ENCODE measurements around the gene AUTS2. TPM values are rescaled to one million over a fixed set of nuclear protein-coding genes. Genes with fewer than 3 reads are reported as not detected.

AUTS2 gene
- total RNA-seq, 2 experiments from 2014 or later: 15.2 to 16.3 TPM

DNA sequence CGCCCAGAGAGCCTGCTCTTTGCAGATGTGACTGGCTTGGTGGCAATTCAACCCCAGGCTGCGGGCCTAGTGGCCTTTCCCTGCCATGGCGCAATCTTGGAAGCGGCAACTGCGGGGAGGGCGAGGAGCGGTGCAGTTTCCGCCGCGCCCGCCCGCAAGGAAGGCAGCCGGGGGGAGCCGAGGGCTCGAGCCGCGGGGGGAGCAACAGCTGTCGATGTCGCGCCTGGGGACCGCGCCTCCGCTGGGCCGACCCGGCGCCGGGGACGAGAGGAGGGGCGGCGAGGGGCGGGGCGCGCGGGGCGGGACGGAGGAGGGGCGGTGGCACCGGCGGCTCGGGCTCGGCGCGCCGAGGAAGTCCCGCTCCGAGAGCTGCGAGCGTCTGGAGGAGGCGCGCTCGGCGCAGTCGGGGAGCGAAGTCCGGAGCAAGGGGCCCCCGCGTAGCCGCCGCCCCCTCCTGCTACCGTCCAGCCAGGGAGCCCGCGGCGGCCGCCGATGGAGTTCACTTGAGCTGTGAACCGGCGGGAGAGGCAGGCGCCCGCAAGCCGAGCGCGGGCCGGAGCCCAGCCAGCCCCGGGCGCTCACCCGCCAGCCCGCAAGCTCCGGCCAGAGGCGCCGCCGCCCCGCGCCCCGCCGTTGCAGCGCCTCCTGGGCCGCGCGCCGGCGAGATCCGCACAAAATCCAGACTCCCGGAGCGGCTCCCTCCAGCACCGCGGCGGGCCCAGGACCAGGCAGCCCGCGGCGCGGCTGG lies 1095.6 kb downstream of the AUTS2 start:
- CTCF ChIA-PET: interaction anchor here (1.5 to 2.6 kb wide), 2 partner anchors 9 to 46 kb away, joined by 4 to 8 read pairs; no protein-coding TSS in a partner anchor
- DNase-seq: peak; percentile 62
- H3K4me1 Mint-ChIP-seq (ENCODE audit: low read depth): peaks cover 35% of the 10 kb centered on the region
- ATAC-seq: peak; percentile 70
- no peaks in the 10 kb centered on the region for H3K9me3 Mint-ChIP-seq (ENCODE audit: insufficient read depth)
- POLR2A ChIA-PET: no interaction called here
- no peaks in the 10 kb centered on the region for H3K36me3 Mint-ChIP-seq (ENCODE audit: low read depth)
- peaks cover 32% of the 10 kb centered on the region for H3K27me3 Mint-ChIP-seq (ENCODE audit: low read depth)
- H3K27ac Mint-ChIP-seq: peak overlapping the region; percentile 10
- H3K4me3 Mint-ChIP-seq: peak overlapping the region; percentile 69

DNA sequence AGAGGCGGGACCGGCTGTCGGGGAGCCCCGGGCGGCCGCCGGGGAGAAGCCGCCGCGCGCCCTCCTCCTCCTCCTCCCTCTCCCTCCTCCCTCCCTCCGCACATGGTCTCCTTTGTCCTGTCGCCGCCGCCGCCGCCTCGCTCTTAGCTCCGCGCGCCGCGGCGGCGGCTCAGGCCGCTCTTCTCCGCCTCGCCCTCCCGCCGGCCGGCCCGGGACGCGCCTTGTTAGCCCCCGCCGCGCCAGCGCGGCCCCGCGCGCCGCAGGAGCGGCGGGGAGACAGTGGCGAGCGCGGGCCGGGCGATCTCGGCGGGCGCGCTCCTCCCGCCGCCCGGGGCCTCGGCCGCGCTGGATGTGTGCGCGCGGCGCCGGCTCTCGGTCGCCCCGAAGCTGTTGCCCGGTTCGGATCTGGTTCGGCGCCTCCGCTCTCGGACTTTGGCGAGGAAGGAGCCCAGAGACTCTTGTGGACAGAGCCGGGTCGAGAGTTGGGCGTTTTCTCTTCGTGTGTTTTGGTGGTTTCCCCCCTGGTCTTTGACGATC lies 1096.2 kb downstream of the AUTS2 start:
- DNase-seq: peak; percentile 36
- CTCF ChIA-PET: interaction anchor here (1.5 to 2.6 kb wide), 2 partner anchors 9 to 46 kb away, joined by 4 to 8 read pairs; no protein-coding TSS in a partner anchor

DNA sequence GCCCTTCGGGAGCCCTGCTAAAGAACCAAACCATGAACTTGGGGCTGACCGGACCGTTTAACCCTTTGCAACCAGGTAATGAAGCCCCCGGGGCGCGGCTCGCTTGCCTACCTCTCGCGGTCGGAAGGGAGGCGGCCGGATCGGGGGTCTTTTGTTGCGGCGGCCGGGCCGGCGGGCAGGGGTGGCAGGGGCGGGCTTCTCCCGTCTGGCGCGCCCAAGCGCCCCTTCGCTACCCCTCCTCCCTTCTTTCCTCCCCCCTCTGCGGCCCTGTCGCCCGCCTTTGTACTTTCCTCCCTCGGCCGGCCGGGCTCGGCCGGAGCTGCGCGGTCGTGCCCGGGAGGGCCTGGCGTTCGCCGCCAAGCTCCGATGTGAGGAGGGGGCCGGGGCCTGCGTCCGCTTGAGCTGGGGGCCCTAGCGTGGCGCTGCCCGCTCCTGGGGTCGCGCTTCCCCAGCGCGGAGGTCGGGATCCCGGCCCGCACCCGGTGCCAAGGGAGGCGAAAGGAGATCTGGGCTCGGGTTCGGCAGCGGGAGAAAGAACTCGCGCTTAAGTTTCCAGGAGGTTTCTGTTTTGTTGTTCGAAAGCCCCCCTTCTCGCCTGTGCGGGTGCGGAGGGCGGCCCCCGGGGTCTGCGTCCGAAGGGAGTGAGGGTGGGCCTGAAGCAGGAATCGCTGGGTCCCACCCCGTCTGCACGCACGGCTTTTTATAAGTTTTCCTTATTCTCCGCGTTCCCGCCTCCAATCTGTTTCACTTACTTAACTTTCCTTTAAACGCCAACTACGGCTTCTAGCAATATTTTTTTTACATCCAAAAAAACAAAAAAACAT lies 1096.9 kb downstream of the AUTS2 start:
- CTCF ChIA-PET: interaction anchor here (1.2 to 2.6 kb wide), 2 partner anchors 41 to 47 kb away, joined by 3 to 8 read pairs; no protein-coding TSS in a partner anchor
- peak overlapping the region; percentile 74 for H3K27ac Mint-ChIP-seq
- peak overlapping the region; percentile 92 for H3K4me3 Mint-ChIP-seq
- DNase-seq (no peak), ATAC-seq (peak; percentile 12)
- no peaks in the 10 kb centered on the region for H3K36me3 Mint-ChIP-seq (ENCODE audit: low read depth)
- peaks cover 32% of the 10 kb centered on the region for H3K27me3 Mint-ChIP-seq (ENCODE audit: low read depth)
- H3K4me1 Mint-ChIP-seq (ENCODE audit: low read depth): peaks cover 29% of the 10 kb centered on the region
- no peaks in the 10 kb centered on the region for H3K9me3 Mint-ChIP-seq (ENCODE audit: insufficient read depth)
- POLR2A ChIA-PET: interaction anchor here (1.2 kb wide), 1 partner anchor 47 kb away, joined by 3 read pairs; no protein-coding TSS in a partner anchor

More for the DNA sequence above, 1096.2 kb downstream of the AUTS2 start:
- POLR2A ChIA-PET: no interaction called here
- peak overlapping the region; percentile 92 for H3K4me3 Mint-ChIP-seq
- peak; percentile 52 for ATAC-seq
- H3K4me1 Mint-ChIP-seq (ENCODE audit: low read depth): peaks cover 35% of the 10 kb centered on the region
- peak overlapping the region; percentile 46 for H3K27ac Mint-ChIP-seq
- no peaks in the 10 kb centered on the region for H3K36me3 Mint-ChIP-seq (ENCODE audit: low read depth)
- H3K9me3 Mint-ChIP-seq (ENCODE audit: insufficient read depth): no peaks in the 10 kb centered on the region
- H3K27me3 Mint-ChIP-seq (ENCODE audit: low read depth): peaks cover 32% of the 10 kb centered on the region

- peak; percentile 36 for DNase-seq
- Mint-ChIP-seq H3K9me3 (ENCODE audit: insufficient read depth) (no peaks in the 10 kb centered on the region), H3K27ac (peak overlapping the region; percentile 74), H3K36me3 (ENCODE audit: low read depth) (no peaks in the 10 kb centered on the region), H3K4me3 (peak overlapping the region; percentile 92), H3K4me1 (ENCODE audit: low read depth) (peaks cover 26% of the 10 kb centered on the region), H3K27me3 (ENCODE audit: low read depth) (peaks cover 32% of the 10 kb centered on the region)
- ATAC-seq: no peak
- ChIA-PET POLR2A (interaction anchor here (1.2 kb wide), 1 partner anchor 48 kb away, joined by 3 read pairs; no protein-coding TSS in a partner anchor), CTCF (interaction anchor here (1.2 to 2.6 kb wide), 2 partner anchors 42 to 48 kb away, joined by 3 to 8 read pairs; no protein-coding TSS in a partner anchor)
These were observed 1097.5 kb downstream of the AUTS2 start for GRCh38 chr7:70695795-70696083.

DNA sequence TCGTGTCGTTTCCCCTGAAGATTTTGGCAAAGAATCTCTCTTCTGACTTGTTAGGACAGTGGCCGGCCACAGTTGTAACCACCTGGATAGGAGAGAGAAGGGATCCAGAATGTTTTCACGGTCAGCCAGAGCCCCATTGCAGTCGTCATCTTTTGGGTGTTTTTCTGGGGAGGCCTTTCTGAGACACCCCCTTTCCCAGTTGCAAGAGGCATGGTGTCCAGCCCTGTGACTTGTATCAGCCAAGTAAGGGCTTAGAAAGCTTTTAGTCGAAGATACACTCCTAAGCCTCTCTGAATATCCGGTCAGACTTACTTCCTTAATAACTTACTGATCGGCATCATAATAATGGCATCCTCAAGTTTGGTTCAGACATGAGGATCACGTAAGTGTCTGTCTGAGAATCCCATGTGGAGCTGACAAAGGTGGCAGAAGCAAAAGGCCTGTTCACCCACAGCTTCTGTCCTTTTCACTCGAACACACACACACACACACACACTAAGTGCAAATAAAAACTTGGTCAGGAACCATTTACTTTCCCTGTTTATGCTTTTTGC lies 1098.0 kb downstream of the AUTS2 start:
- Mint-ChIP-seq H3K27ac (no peak overlapping the region), H3K4me1 (ENCODE audit: low read depth) (peaks cover 26% of the 10 kb centered on the region), H3K27me3 (ENCODE audit: low read depth) (peaks cover 32% of the 10 kb centered on the region), H3K9me3 (ENCODE audit: insufficient read depth) (no peaks in the 10 kb centered on the region), H3K4me3 (peak overlapping the region; percentile 92), H3K36me3 (ENCODE audit: low read depth) (no peaks in the 10 kb centered on the region)
- POLR2A ChIA-PET: interaction anchor here (1.2 kb wide), 1 partner anchor 48 kb away, joined by 3 read pairs; no protein-coding TSS in a partner anchor
- DNase-seq (no peak), ATAC-seq (no peak)
- CTCF ChIA-PET: interaction anchor here (1.2 to 2.6 kb wide), 2 partner anchors 42 to 48 kb away, joined by 3 to 8 read pairs; no protein-coding TSS in a partner anchor

GRCh38 chr7:70698219-70698832 lies 1100.1 kb downstream of the AUTS2 start:
- CTCF ChIA-PET: interaction anchor here (0.6 to 2.1 kb wide), 22 partner anchors 9 to 655 kb away, joined by 3 to 17 read pairs (median 4); no protein-coding TSS in a partner anchor
- Mint-ChIP-seq H3K4me3 (no peak overlapping the region), H3K4me1 (ENCODE audit: low read depth) (peaks cover 19% of the 10 kb centered on the region), H3K9me3 (ENCODE audit: insufficient read depth) (no peaks in the 10 kb centered on the region), H3K36me3 (ENCODE audit: low read depth) (no peaks in the 10 kb centered on the region), H3K27ac (no peak overlapping the region), H3K27me3 (ENCODE audit: low read depth) (peaks cover 26% of the 10 kb centered on the region)
- POLR2A ChIA-PET: no interaction called here
- ATAC-seq (no peak), DNase-seq (peak; percentile 48)

- Mint-ChIP-seq H3K36me3 (ENCODE audit: low read depth) (no peaks in the 10 kb centered on the region), H3K4me1 (ENCODE audit: low read depth) (peaks cover 17% of the 10 kb centered on the region), H3K27me3 (ENCODE audit: low read depth) (peaks cover 23% of the 10 kb centered on the region), H3K9me3 (ENCODE audit: insufficient read depth) (no peaks in the 10 kb centered on the region), H3K4me3 (no peak overlapping the region), H3K27ac (no peak overlapping the region)
- no peak for ATAC-seq
- ChIA-PET POLR2A (no interaction called here), CTCF (interaction anchor here (0.8 to 2.1 kb wide), 8 partner anchors 8 to 180 kb away, joined by 3 to 17 read pairs (median 4); no protein-coding TSS in a partner anchor)
- DNase-seq: no peak
These were observed 1101.0 kb downstream of the AUTS2 start for GRCh38 chr7:70699271-70699670.

DNA sequence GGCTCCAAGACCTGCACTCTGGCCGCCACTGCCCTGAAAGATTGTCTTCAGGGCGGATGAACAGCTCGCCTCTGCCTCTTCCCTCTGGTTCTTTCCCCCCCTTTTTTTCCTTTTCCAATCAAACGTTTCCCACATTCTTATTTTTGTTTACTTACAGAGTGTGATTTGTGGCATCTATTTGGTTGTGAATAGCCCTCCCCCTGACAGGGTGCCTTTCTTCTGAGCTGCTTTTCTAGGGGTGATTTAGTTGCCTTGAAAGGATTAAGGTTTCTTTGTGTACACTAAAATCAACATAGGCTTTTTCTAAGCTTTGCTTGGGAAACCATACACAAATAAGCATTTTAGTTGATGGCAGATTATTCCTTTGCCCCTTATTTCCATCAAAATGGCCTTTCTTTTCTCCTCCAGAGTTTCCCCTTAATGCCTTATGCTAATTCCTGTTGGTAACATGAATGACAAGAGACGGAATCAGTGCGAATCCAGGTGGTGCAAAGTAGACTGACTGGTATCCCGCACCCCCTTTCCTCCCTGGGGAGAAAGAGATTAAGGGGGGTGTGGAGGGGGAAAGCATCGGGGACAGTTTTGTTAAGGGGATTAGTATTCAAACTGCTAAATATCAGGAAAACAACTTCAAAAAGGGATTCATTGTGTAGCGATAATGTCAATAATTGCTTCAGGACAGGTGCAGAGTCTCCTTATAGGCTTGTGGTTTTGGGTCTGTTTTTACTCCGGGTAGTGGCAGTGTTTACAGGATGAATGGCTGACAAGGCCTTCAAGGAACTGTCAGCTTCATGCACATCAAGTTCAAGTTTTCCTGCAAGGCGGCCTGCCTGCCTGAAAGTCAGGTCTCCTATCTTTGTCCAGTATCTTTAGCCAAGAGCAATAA lies 1102.0 kb downstream of the AUTS2 start:
- ATAC-seq (no peak), DNase-seq (no peak)
- no peak overlapping the region for H3K27ac Mint-ChIP-seq
- no peak overlapping the region for H3K4me3 Mint-ChIP-seq
- POLR2A ChIA-PET: no interaction called here
- CTCF ChIA-PET: no interaction called here
- peaks cover 21% of the 10 kb centered on the region for H3K27me3 Mint-ChIP-seq (ENCODE audit: low read depth)
- H3K36me3 Mint-ChIP-seq (ENCODE audit: low read depth): no peaks in the 10 kb centered on the region
- peaks cover 17% of the 10 kb centered on the region for H3K4me1 Mint-ChIP-seq (ENCODE audit: low read depth)
- no peaks in the 10 kb centered on the region for H3K9me3 Mint-ChIP-seq (ENCODE audit: insufficient read depth)

GRCh38 chr7:70700941-70701425 lies 1102.7 kb downstream of the AUTS2 start:
- ChIA-PET CTCF (interaction anchor here (0.6 kb wide), 1 partner anchor 238 kb away, joined by 3 read pairs; no protein-coding TSS in a partner anchor), POLR2A (no interaction called here)
- H3K9me3 Mint-ChIP-seq (ENCODE audit: insufficient read depth): no peaks in the 10 kb centered on the region
- no peak overlapping the region for H3K27ac Mint-ChIP-seq
- DNase-seq (no peak), ATAC-seq (no peak)
- no peaks in the 10 kb centered on the region for H3K36me3 Mint-ChIP-seq (ENCODE audit: low read depth)
- H3K4me1 Mint-ChIP-seq (ENCODE audit: low read depth): peaks cover 11% of the 10 kb centered on the region
- H3K27me3 Mint-ChIP-seq (ENCODE audit: low read depth): peaks cover 14% of the 10 kb centered on the region
- H3K4me3 Mint-ChIP-seq: no peak overlapping the region

DNA sequence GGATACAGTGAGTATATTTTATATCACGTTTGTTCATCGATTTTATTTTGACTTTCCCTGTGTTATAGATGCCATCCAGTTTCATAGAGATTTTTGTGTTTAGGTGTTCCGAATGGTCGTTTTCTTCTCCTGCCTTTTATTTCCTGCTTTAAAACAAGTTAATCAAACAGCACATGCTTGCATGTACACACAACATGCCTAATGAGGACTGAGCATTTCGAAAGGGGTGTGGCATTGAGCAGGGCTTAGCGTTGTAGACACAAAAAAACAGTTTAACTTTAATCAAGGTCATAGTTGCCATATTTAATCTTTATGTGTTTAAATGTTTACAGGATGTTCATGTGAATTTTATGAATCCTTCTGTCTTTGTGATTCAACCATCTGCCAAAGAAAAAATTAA lies 1103.2 kb downstream of the AUTS2 start:
- DNase-seq (no peak), ATAC-seq (no peak)
- ChIA-PET CTCF (interaction anchor here (0.6 kb wide), 1 partner anchor 238 kb away, joined by 3 read pairs; no protein-coding TSS in a partner anchor), POLR2A (no interaction called here)
- no peaks in the 10 kb centered on the region for H3K9me3 Mint-ChIP-seq (ENCODE audit: insufficient read depth)
- no peak overlapping the region for H3K4me3 Mint-ChIP-seq
- H3K36me3 Mint-ChIP-seq (ENCODE audit: low read depth): no peaks in the 10 kb centered on the region
- H3K4me1 Mint-ChIP-seq (ENCODE audit: low read depth): peaks cover 6% of the 10 kb centered on the region
- H3K27ac Mint-ChIP-seq: no peak overlapping the region
- peaks cover 9% of the 10 kb centered on the region for H3K27me3 Mint-ChIP-seq (ENCODE audit: low read depth)

Measured in activated CD8-positive, alpha-beta T cell treated with anti-CD3 and anti-CD28 coated beads, Interleukin-2, amount 10 ng/mL, durations not matched to agents 7 days and 5 days (primary cell).